T-helper 17 cell (primary cell): ENCODE measurements around the gene DSC1. TPM values are rescaled to one million over a fixed set of nuclear protein-coding genes. Genes with fewer than 3 reads are reported as not detected.
"Not testable (repeated sequence)": the region's sequence is repeated elsewhere in the genome, so short reads cannot be mapped to it uniquely, and the experiment has no call there.

ENCODE experiments used
- ATAC-seq: fragments of 150-1000 bp; cut with Tn5 transposase; 2 replicates; pipeline ENCODE4 v1.10.0; 2021; ENCODE audit warnings: mild to moderate bottlenecking, moderate library complexity
- DNase-seq, 3 donors: peaks; one replicate each; pipeline versions ENCODE4 v3.0.0 to v3.0.0-alpha.2; 2020 to 2021
- H3K9me3 ChIP-seq: one replicate; pipeline ENCODE4 v1.7.0; 2013; ENCODE audit warnings: low read length, mild to moderate bottlenecking; ENCODE audit not compliant: control insufficient read depth, poor library complexity, severe bottlenecking
- H3K27ac Mint-ChIP-seq: one replicate; pipeline ENCODE4 v1.8.0; 2022; ENCODE audit warnings: mild to moderate bottlenecking, moderate library complexity, mixed read lengths
- H3K27me3 Mint-ChIP-seq: one replicate; pipeline ENCODE4 v1.8.0; 2022; ENCODE audit warnings: mixed read lengths
- H3K36me3 Mint-ChIP-seq: one replicate; pipeline ENCODE4 v1.8.0; 2022; ENCODE audit warnings: low read depth, mixed read lengths
- H3K4me1 Mint-ChIP-seq: one replicate; pipeline ENCODE4 v1.8.0; 2022; ENCODE audit warnings: mild to moderate bottlenecking, mixed read lengths
- H3K4me3 Mint-ChIP-seq: one replicate; pipeline ENCODE4 v1.8.0; 2022; ENCODE audit warnings: mild to moderate bottlenecking, moderate library complexity, mixed read lengths
- total RNA-seq, 4 donors: library from RNA in 2 of 4; stranded (reverse) in 2 of 4; gene quantifications; one replicate each; pipeline ENCODE4 v1.2.3 and lab custom pipeline; 2022 to 2026

DSC1 gene
- total RNA-seq, 2 donors from 2014 or later: 0.15 to 0.16 TPM

- ATAC-seq (no peak), DNase-seq (no peak)
- no peaks in the 10 kb centered on the region for H3K9me3 ChIP-seq
- Mint-ChIP-seq H3K27ac (no peak overlapping the region), H3K4me1 (no peaks in the 10 kb centered on the region), H3K4me3 (no peak overlapping the region), H3K27me3 (no peaks in the 10 kb centered on the region), H3K36me3 (no peaks in the 10 kb centered on the region)
Measured at GRCh38 chr18:31195063-31195462, 32.4 kb upstream of the DSC1 start.

- Mint-ChIP-seq H3K4me1 (no peaks in the 10 kb centered on the region), H3K27me3 (no peaks in the 10 kb centered on the region), H3K27ac (no peak overlapping the region), H3K4me3 (no peak overlapping the region), H3K36me3 (no peaks in the 10 kb centered on the region)
- DNase-seq: no peak
- no peaks in the 10 kb centered on the region for H3K9me3 ChIP-seq
- ATAC-seq: no peak
Measured at GRCh38 chr18:31192086-31192776, 29.6 kb upstream of the DSC1 start.

GRCh38 chr18:31190919-31191318, 28.3 kb upstream of the DSC1 start:
- H3K9me3 ChIP-seq: no peaks in the 10 kb centered on the region
- Mint-ChIP-seq H3K4me3 (no peak overlapping the region), H3K27ac (no peak overlapping the region), H3K36me3 (no peaks in the 10 kb centered on the region), H3K27me3 (no peaks in the 10 kb centered on the region), H3K4me1 (no peaks in the 10 kb centered on the region)
- no peak for DNase-seq
- no peak for ATAC-seq

GRCh38 chr18:31189757-31190156, 27.1 kb upstream of the DSC1 start:
- no peaks in the 10 kb centered on the region for H3K9me3 ChIP-seq
- no peaks in the 10 kb centered on the region for H3K36me3 Mint-ChIP-seq
- no peak overlapping the region for H3K4me3 Mint-ChIP-seq
- no peak overlapping the region for H3K27ac Mint-ChIP-seq
- DNase-seq (no peak), ATAC-seq (no peak)
- H3K4me1 Mint-ChIP-seq: no peaks in the 10 kb centered on the region
- no peaks in the 10 kb centered on the region for H3K27me3 Mint-ChIP-seq

- Mint-ChIP-seq H3K27ac (no peak overlapping the region), H3K4me3 (no peak overlapping the region), H3K4me1 (no peaks in the 10 kb centered on the region), H3K27me3 (no peaks in the 10 kb centered on the region), H3K36me3 (no peaks in the 10 kb centered on the region)
- no peaks in the 10 kb centered on the region for H3K9me3 ChIP-seq
- DNase-seq (no peak), ATAC-seq (no peak)
Measured at GRCh38 chr18:31185186-31185950, 22.7 kb upstream of the DSC1 start.

- no peak overlapping the region for H3K4me3 Mint-ChIP-seq
- ATAC-seq (no peak), DNase-seq (no peak)
- H3K9me3 ChIP-seq: no peaks in the 10 kb centered on the region
- no peaks in the 10 kb centered on the region for H3K4me1 Mint-ChIP-seq
- no peaks in the 10 kb centered on the region for H3K36me3 Mint-ChIP-seq
- H3K27ac Mint-ChIP-seq: no peak overlapping the region
- H3K27me3 Mint-ChIP-seq: no peaks in the 10 kb centered on the region
Measured at GRCh38 chr18:31183302-31183701, 20.6 kb upstream of the DSC1 start.

- H3K36me3 Mint-ChIP-seq, H3K4me1 Mint-ChIP-seq, DNase-seq, H3K9me3 ChIP-seq, ATAC-seq, H3K27ac Mint-ChIP-seq, H3K27me3 Mint-ChIP-seq, H3K4me3 Mint-ChIP-seq: not testable (repeated sequence)
Measured at GRCh38 chr18:31177369-31177768, 14.7 kb upstream of the DSC1 start.

- Mint-ChIP-seq H3K27ac (no peak overlapping the region), H3K4me3 (no peak overlapping the region), H3K36me3 (no peaks in the 10 kb centered on the region), H3K4me1 (no peaks in the 10 kb centered on the region), H3K27me3 (no peaks in the 10 kb centered on the region)
- DNase-seq (no peak), ATAC-seq (no peak)
- H3K9me3 ChIP-seq: no peaks in the 10 kb centered on the region
Measured at GRCh38 chr18:31176531-31176930, 13.9 kb upstream of the DSC1 start.

- no peaks in the 10 kb centered on the region for H3K9me3 ChIP-seq
- no peaks in the 10 kb centered on the region for H3K4me1 Mint-ChIP-seq
- ATAC-seq (no peak), DNase-seq (no peak)
- H3K27ac Mint-ChIP-seq: no peak overlapping the region
- no peaks in the 10 kb centered on the region for H3K36me3 Mint-ChIP-seq
- no peak overlapping the region for H3K4me3 Mint-ChIP-seq
- H3K27me3 Mint-ChIP-seq: no peaks in the 10 kb centered on the region
Measured at GRCh38 chr18:31171144-31171839, 8.6 kb upstream of the DSC1 start.

- DNase-seq: no peak
- no peaks in the 10 kb centered on the region for H3K9me3 ChIP-seq
- H3K27me3 Mint-ChIP-seq: no peaks in the 10 kb centered on the region
- no peaks in the 10 kb centered on the region for H3K4me1 Mint-ChIP-seq
- no peak overlapping the region for H3K4me3 Mint-ChIP-seq
- no peak overlapping the region for H3K27ac Mint-ChIP-seq
- ATAC-seq: no peak
- no peaks in the 10 kb centered on the region for H3K36me3 Mint-ChIP-seq
Measured at GRCh38 chr18:31170335-31170734, 7.7 kb upstream of the DSC1 start.

- no peaks in the 10 kb centered on the region for H3K36me3 Mint-ChIP-seq
- no peaks in the 10 kb centered on the region for H3K27me3 Mint-ChIP-seq
- no peaks in the 10 kb centered on the region for H3K9me3 ChIP-seq
- ATAC-seq (no peak), DNase-seq (no peak)
- H3K4me1 Mint-ChIP-seq: no peaks in the 10 kb centered on the region
- no peak overlapping the region for H3K4me3 Mint-ChIP-seq
- H3K27ac Mint-ChIP-seq: no peak overlapping the region
Measured at GRCh38 chr18:31162419-31162793, 250 bp downstream of the DSC1 start.

- no peak for ATAC-seq
- Mint-ChIP-seq H3K4me1 (no peaks in the 10 kb centered on the region), H3K27ac (no peak overlapping the region), H3K27me3 (no peaks in the 10 kb centered on the region), H3K36me3 (no peaks in the 10 kb centered on the region), H3K4me3 (no peak overlapping the region)
- H3K9me3 ChIP-seq: no peaks in the 10 kb centered on the region
- no peak for DNase-seq
Measured at GRCh38 chr18:31161757-31162418, 768 bp downstream of the DSC1 start.
